ENCODE measurements around the gene PRR20A.
"Not testable (repeated sequence)": the region's sequence is repeated elsewhere in the genome, so short reads cannot be mapped to it uniquely, and the experiment has no call there.

The PRR20A gene

GRCh38 chr13:57140235-57140968 lies at the start of gene PRR20A:
PRR20A (plus strand) TSS chr13:57140918; CDS start chr13:57141305, 387 bp downstream.
- DNase-seq (ENCODE audit: low spot score) = not testable (repeated sequence)

- DNase-seq (ENCODE audit: low spot score) = no peak
These were observed 25.8 kb upstream of the PRR20A start for GRCh38 chr13:57114945-57115344.

- DNase-seq (ENCODE audit: low spot score) = no peak
These were observed 17.0 kb upstream of the PRR20A start for GRCh38 chr13:57123681-57124080.

GRCh38 chr13:57128909-57129308 lies 11.8 kb upstream of the PRR20A start:
- no peak for DNase-seq (ENCODE audit: low spot score)

- DNase-seq (ENCODE audit: low spot score) = no peak
These were observed 4.6 kb upstream of the PRR20A start for GRCh38 chr13:57136093-57136492.

GRCh38 chr13:57137585-57137984 lies 3.1 kb upstream of the PRR20A start:
- no peak for DNase-seq (ENCODE audit: low spot score)

GRCh38 chr13:57138988-57139387 lies 1.7 kb upstream of the PRR20A start:
- no peak for DNase-seq (ENCODE audit: low spot score)

- DNase-seq (ENCODE audit: low spot score) = not testable (repeated sequence)
These were observed 937 bp upstream of the PRR20A start for GRCh38 chr13:57139781-57140180.

- DNase-seq (ENCODE audit: low spot score) = not testable (repeated sequence)
These were observed 6.5 kb downstream of the PRR20A start, which contains the start of gene PRR20B for GRCh38 chr13:57147188-57147587. PRR20B (plus strand) TSS chr13:57147488; CDS start chr13:57147875, 387 bp downstream.

- not testable (repeated sequence) for DNase-seq (ENCODE audit: low spot score)
These were observed 7.4 kb downstream of the PRR20A start for GRCh38 chr13:57148106-57148505.

- DNase-seq (ENCODE audit: low spot score) = not testable (repeated sequence)
These were observed 13.0 kb downstream of the PRR20A start, which contains the start of gene PRR20C for GRCh38 chr13:57153761-57154160. PRR20C (plus strand) TSS chr13:57154061; CDS start chr13:57154448, 387 bp downstream.

- not testable (repeated sequence) for DNase-seq (ENCODE audit: low spot score)
These were observed 19.6 kb downstream of the PRR20A start, which contains the start of gene PRR20D for GRCh38 chr13:57160332-57160731. PRR20D (plus strand) TSS chr13:57160632; CDS start chr13:57161019, 387 bp downstream.

GRCh38 chr13:57166897-57167296 lies 26.2 kb downstream of the PRR20A start, which contains the start of gene PRR20E:
PRR20E (plus strand) TSS chr13:57167197; CDS start chr13:57167584, 387 bp downstream.
- DNase-seq (ENCODE audit: low spot score) = not testable (repeated sequence)

- DNase-seq (ENCODE audit: low spot score) = no peak
These were observed 50.9 kb downstream of the PRR20A start for GRCh38 chr13:57191667-57192066.

All from NAMALWA (cell line).